ENCODE measurements around the gene IGF2BP1. TPM values are rescaled to one million over a fixed set of nuclear protein-coding genes. Genes with fewer than 3 reads are reported as not detected.

IGF2BP1 gene
- total RNA-seq (2014; rRNA removed; shearing (Covaris generic)), result 15.2 and 16.7 TPM in 2 replicates

- DNase-seq (ENCODE audit: low read depth), result peak; percentile 80
Observed at GRCh38 chr17:48997103-48997826, at the start of gene IGF2BP1. TSS of gene IGF2BP1 (plus strand) at chr17:48997385. CDS start at chr17:48997746, 361 bp downstream.

- no peak for DNase-seq (ENCODE audit: low read depth)
Observed at GRCh38 chr17:48951572-48951971, 45.6 kb upstream of the IGF2BP1 start.

GRCh38 chr17:48952904-48953303 is 44.3 kb upstream of the IGF2BP1 start:
- no peak for DNase-seq (ENCODE audit: low read depth)

GRCh38 chr17:48954300-48954755 is 42.9 kb upstream of the IGF2BP1 start:
- peak; percentile 45 for DNase-seq (ENCODE audit: low read depth)

GRCh38 chr17:48960834-48961515 is 36.2 kb upstream of the IGF2BP1 start:
- no peak for DNase-seq (ENCODE audit: low read depth)

- DNase-seq (ENCODE audit: low read depth), result peak; percentile 70
Observed at GRCh38 chr17:48961516-48962233, 35.5 kb upstream of the IGF2BP1 start.

- DNase-seq (ENCODE audit: low read depth), result no peak
Observed at GRCh38 chr17:48970224-48970623, 27.0 kb upstream of the IGF2BP1 start.

- DNase-seq (ENCODE audit: low read depth), result no peak
Observed at GRCh38 chr17:48970865-48971687, 26.1 kb upstream of the IGF2BP1 start.

GRCh38 chr17:48972749-48973097 is 24.5 kb upstream of the IGF2BP1 start:
- DNase-seq (ENCODE audit: low read depth), result no peak

- DNase-seq (ENCODE audit: low read depth), result no peak
Observed at GRCh38 chr17:48973806-48974205, 23.4 kb upstream of the IGF2BP1 start.

GRCh38 chr17:48981927-48982539 is 15.2 kb upstream of the IGF2BP1 start:
- no peak for DNase-seq (ENCODE audit: low read depth)

- no peak for DNase-seq (ENCODE audit: low read depth)
Observed at GRCh38 chr17:48985436-48986245, 11.5 kb upstream of the IGF2BP1 start.

GRCh38 chr17:48989100-48989499 is 8.1 kb upstream of the IGF2BP1 start:
- DNase-seq (ENCODE audit: low read depth), result no peak

- no peak for DNase-seq (ENCODE audit: low read depth)
Observed at GRCh38 chr17:48990882-48991357, 6.3 kb upstream of the IGF2BP1 start.

- no peak for DNase-seq (ENCODE audit: low read depth)
Observed at GRCh38 chr17:48992444-48992843, 4.7 kb upstream of the IGF2BP1 start.

GRCh38 chr17:48993305-48993704 is 3.9 kb upstream of the IGF2BP1 start:
- no peak for DNase-seq (ENCODE audit: low read depth)

- DNase-seq (ENCODE audit: low read depth), result no peak
Observed at GRCh38 chr17:48993951-48994350, 3.2 kb upstream of the IGF2BP1 start.

- no peak for DNase-seq (ENCODE audit: low read depth)
Observed at GRCh38 chr17:48994549-48995303, 2.5 kb upstream of the IGF2BP1 start.

- DNase-seq (ENCODE audit: low read depth), result peak; percentile 44
Observed at GRCh38 chr17:48995304-48995973, 1.7 kb upstream of the IGF2BP1 start.
